Astrocyte of the cerebellum (primary cell): ENCODE results near the gene DGCR8.

ENCODE experiments used
- DNase-seq: peaks from one replicate; pipeline ENCODE4 v3.0.0-alpha.2; 2011; ENCODE audit warnings: low read depth
- H3K4me3 ChIP-seq: 2 replicates; pipeline ENCODE4 v1.5.1; 2011; ENCODE audit warnings: mild to moderate bottlenecking, low read depth, low read length, moderate library complexity
- CTCF ChIP-seq: IDR thresholded peaks from 2 replicates; pipeline ENCODE4 v1.5.1; 2012; ENCODE audit warnings: low read length, low read depth, moderate library complexity, mild to moderate bottlenecking; ENCODE audit errors: missing control alignments
- in situ Hi-C: cut with HindIII; loops from 2 replicates; pipeline ENCODE4 v1.10.0; 2017; ENCODE audit warnings: low sequenced_read_pairs

DGCR8 gene

DNA sequence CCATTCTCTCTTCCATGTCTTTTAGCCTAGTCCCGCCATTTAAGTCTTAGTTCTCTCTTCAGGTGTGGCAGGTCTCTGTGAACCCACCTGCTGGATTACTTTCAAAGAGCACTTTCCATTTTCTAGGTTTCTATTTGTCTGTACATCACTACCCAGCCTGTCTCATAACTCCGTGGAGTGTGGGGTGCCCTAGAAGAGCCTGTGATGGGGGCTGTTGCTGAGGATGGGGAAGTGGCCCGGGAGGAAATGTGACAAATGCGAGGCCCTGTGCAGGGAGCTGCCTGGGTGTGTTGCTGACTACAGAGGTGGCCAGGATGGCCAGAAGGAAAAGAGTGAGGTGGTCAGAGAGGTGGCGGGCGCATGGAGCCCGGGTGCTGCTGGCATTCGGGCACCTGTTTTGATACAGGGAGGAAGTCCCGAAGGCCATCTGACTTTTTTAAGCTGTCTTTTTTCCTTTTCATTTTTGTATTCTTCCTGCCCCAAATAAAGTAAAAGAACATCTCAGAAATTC, 10.7 kb downstream of the DGCR8 start:
- in situ Hi-C loops, result no loop called here
- H3K4me3 ChIP-seq, result no peak overlapping the region
- no peak for TF ChIP-seq CTCF

GRCh38 chr22:20091690-20092476, 11.8 kb downstream of the DGCR8 start:
- no peak for DNase-seq
- in situ Hi-C loops, result no loop called here
- TF ChIP-seq CTCF, result no peak
- H3K4me3 ChIP-seq, result no peak overlapping the region

More for the DNA sequence above, 10.7 kb downstream of the DGCR8 start:
- DNase-seq, result no peak

GRCh38 chr22:20092477-20092854, 12.4 kb downstream of the DGCR8 start:
- no peak overlapping the region for H3K4me3 ChIP-seq
- in situ Hi-C loops, result no loop called here
- DNase-seq, result no peak
- TF ChIP-seq CTCF, result no peak

DNA sequence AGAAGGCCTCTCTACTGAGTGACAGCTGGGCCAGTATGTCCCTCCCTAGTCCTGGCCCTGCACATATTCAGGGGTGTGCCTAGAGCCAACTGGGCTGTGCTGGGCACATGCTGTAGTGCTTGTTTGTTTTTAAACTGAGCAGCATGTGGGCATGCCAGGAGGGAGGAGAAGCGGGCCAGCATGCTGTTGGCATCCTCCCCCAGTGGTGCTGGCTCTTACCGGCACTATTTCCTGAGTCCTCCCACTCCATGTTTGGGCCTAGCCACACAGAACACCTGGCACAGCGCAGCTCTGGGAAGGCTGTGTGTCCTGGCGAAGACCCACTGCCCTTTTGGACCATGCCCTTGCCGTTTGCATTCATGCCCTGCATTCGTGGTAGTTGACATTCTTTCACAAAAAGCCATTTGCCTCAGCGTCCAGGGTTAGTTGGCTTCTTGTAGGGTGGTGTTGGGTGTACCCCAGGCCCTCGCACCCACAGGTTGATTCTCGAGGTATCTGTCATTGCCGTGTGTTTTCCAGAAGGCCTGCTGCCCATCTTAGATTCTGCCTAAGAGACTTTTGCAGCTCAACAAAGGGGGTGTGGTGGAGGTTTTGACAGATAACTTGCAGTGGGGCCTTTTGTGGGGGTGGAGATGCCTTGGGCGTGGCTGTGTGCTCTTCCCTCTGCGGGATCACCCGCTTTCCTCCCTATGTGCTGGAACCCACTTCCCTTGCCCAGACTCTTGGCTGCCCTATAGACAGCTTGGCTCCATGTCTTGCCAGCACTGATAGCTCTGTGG, 13.6 kb downstream of the DGCR8 start:
- DNase-seq, result no peak
- no peak for TF ChIP-seq CTCF
- H3K4me3 ChIP-seq, result no peak overlapping the region
- in situ Hi-C loops, result no loop called here

- H3K4me3 ChIP-seq, result no peak overlapping the region
- TF ChIP-seq CTCF, result no peak
- DNase-seq, result no peak
- in situ Hi-C loops, result no loop called here
These were observed 14.3 kb downstream of the DGCR8 start for GRCh38 chr22:20094197-20094807.

GRCh38 chr22:20095521-20095920, 15.5 kb downstream of the DGCR8 start:
- no peak for TF ChIP-seq CTCF
- in situ Hi-C loops, result no loop called here
- no peak for DNase-seq

More at GRCh38 chr22:20095521-20095920, 15.5 kb downstream of the DGCR8 start:
- no peak overlapping the region for H3K4me3 ChIP-seq
